Right renal pelvis (tissue), 4 donors: ENCODE measurements around the gene STAT1. TPM values are rescaled to one million over a fixed set of nuclear protein-coding genes. Genes with fewer than 3 reads are reported as not detected.
"Not testable (repeated sequence)": the region's sequence is repeated elsewhere in the genome, so short reads cannot be mapped to it uniquely, and the experiment has no call there.

Source experiments
- DNase-seq, 4 donors: peaks; one replicate each; pipeline ENCODE4 v3.0.0-alpha.2; 2013; ENCODE audit warnings: low read depth in 4 of 4, low spot score in 3 of 4, missing footprints in 1 of 4
- polyA plus RNA-seq, 4 donors: library from polyadenylated mRNA; unstranded; fragments of 120-200 nt; gene quantifications; one replicate each; pipeline ENCODE4 v1.2.1, GENCODE V29; 2013; ENCODE audit not compliant: insufficient read length in 4 of 4

Gene STAT1
- polyA plus RNA-seq, 4 donors: 118 to 145 (median 133) TPM

GRCh38 chr2:190965580-190966222, 48.3 kb downstream of the STAT1 start:
- DNase-seq: no peak

- no peak for DNase-seq
These were observed 49.7 kb downstream of the STAT1 start for GRCh38 chr2:190964170-190964795.

GRCh38 chr2:190963088-190963487, 50.9 kb downstream of the STAT1 start:
- no peak for DNase-seq

GRCh38 chr2:190961918-190962487, 52.0 kb downstream of the STAT1 start:
- no peak for DNase-seq

GRCh38 chr2:190961117-190961516, 52.9 kb downstream of the STAT1 start:
- DNase-seq: not testable (repeated sequence)

- no peak for DNase-seq
These were observed 53.8 kb downstream of the STAT1 start for GRCh38 chr2:190959911-190960788.

GRCh38 chr2:190953257-190953656, 60.7 kb downstream of the STAT1 start:
- DNase-seq: no peak

- DNase-seq: no peak
These were observed 63.4 kb downstream of the STAT1 start for GRCh38 chr2:190950566-190950991.

GRCh38 chr2:190948671-190949070, 65.3 kb downstream of the STAT1 start:
- DNase-seq: no peak

GRCh38 chr2:190947711-190948251, 66.2 kb downstream of the STAT1 start:
- DNase-seq: no peak

GRCh38 chr2:190947141-190947540, 66.8 kb downstream of the STAT1 start:
- DNase-seq: no peak

- DNase-seq: no peak
These were observed 70.3 kb downstream of the STAT1 start for GRCh38 chr2:190943706-190944105.

GRCh38 chr2:190942697-190943096, 71.3 kb downstream of the STAT1 start:
- no peak for DNase-seq

- no peak for DNase-seq
These were observed 72.4 kb downstream of the STAT1 start for GRCh38 chr2:190941571-190941970.

- no peak for DNase-seq
These were observed 73.5 kb downstream of the STAT1 start for GRCh38 chr2:190940454-190940853.

- DNase-seq: no peak
These were observed 75.1 kb downstream of the STAT1 start for GRCh38 chr2:190938771-190939335.

GRCh38 chr2:190935054-190935453, 78.9 kb downstream of the STAT1 start:
- no peak for DNase-seq

GRCh38 chr2:190933361-190933760, 80.6 kb downstream of the STAT1 start:
- DNase-seq: no peak

- no peak for DNase-seq
These were observed 81.5 kb downstream of the STAT1 start for GRCh38 chr2:190932514-190932913.

- DNase-seq: no peak
These were observed 83.6 kb downstream of the STAT1 start for GRCh38 chr2:190930411-190930810.

GRCh38 chr2:190929919-190930318, 84.1 kb downstream of the STAT1 start:
- no peak for DNase-seq
